Measurements from ENCODE around the gene GRM7.

The GRM7 gene

GRCh38 chr3:7720649-7721297 lies 859.9 kb downstream of the GRM7 start:
- DNase-seq (ENCODE audit: low spot score), result no peak

- DNase-seq (ENCODE audit: low spot score), result no peak
Measured at GRCh38 chr3:7721869-7722268, 861.0 kb downstream of the GRM7 start.

GRCh38 chr3:7728566-7729519 lies 867.9 kb downstream of the GRM7 start:
- no peak for DNase-seq (ENCODE audit: low spot score)

- no peak for DNase-seq (ENCODE audit: low spot score)
Measured at GRCh38 chr3:7733933-7734332, 873.0 kb downstream of the GRM7 start.

GRCh38 chr3:7734456-7734855 lies 873.5 kb downstream of the GRM7 start:
- no peak for DNase-seq (ENCODE audit: low spot score)

- DNase-seq (ENCODE audit: low spot score), result no peak
Measured at GRCh38 chr3:7737263-7737662, 876.3 kb downstream of the GRM7 start.

GRCh38 chr3:7739754-7740153 lies 878.8 kb downstream of the GRM7 start:
- DNase-seq (ENCODE audit: low spot score), result no peak

GRCh38 chr3:7740458-7740857 lies 879.5 kb downstream of the GRM7 start:
- no peak for DNase-seq (ENCODE audit: low spot score)

- DNase-seq (ENCODE audit: low spot score), result no peak
Measured at GRCh38 chr3:7744850-7745249, 883.9 kb downstream of the GRM7 start.

GRCh38 chr3:7745711-7746110 lies 884.8 kb downstream of the GRM7 start:
- DNase-seq (ENCODE audit: low spot score), result no peak

- DNase-seq (ENCODE audit: low spot score), result no peak
Measured at GRCh38 chr3:7749931-7750695, 889.2 kb downstream of the GRM7 start.

- DNase-seq (ENCODE audit: low spot score), result no peak
Measured at GRCh38 chr3:7752005-7752404, 891.1 kb downstream of the GRM7 start.

- DNase-seq (ENCODE audit: low spot score), result no peak
Measured at GRCh38 chr3:7754653-7755441, 893.9 kb downstream of the GRM7 start.

- no peak for DNase-seq (ENCODE audit: low spot score)
Measured at GRCh38 chr3:7759630-7760029, 898.7 kb downstream of the GRM7 start.

- DNase-seq (ENCODE audit: low spot score), result no peak
Measured at GRCh38 chr3:7760718-7761117, 899.8 kb downstream of the GRM7 start.

- DNase-seq (ENCODE audit: low spot score), result no peak
Measured at GRCh38 chr3:7764115-7764514, 903.2 kb downstream of the GRM7 start.

- DNase-seq (ENCODE audit: low spot score), result no peak
Measured at GRCh38 chr3:7766530-7766929, 905.6 kb downstream of the GRM7 start.

- no peak for DNase-seq (ENCODE audit: low spot score)
Measured at GRCh38 chr3:7779331-7779730, 918.4 kb downstream of the GRM7 start.

GRCh38 chr3:7781395-7781794 lies 920.5 kb downstream of the GRM7 start:
- DNase-seq (ENCODE audit: low spot score), result no peak

- DNase-seq (ENCODE audit: low spot score), result no peak
Measured at GRCh38 chr3:7787871-7788828, 927.2 kb downstream of the GRM7 start.

- no peak for DNase-seq (ENCODE audit: low spot score)
Measured at GRCh38 chr3:7788881-7789280, 928.0 kb downstream of the GRM7 start.
